Measurements from ENCODE around the gene PDK4.
"Not testable (repeated sequence)": the region's sequence is repeated elsewhere in the genome, so short reads cannot be mapped to it uniquely, and the experiment has no call there.

Gene PDK4

GRCh38 chr7:95558864-95559263, 37.5 kb downstream of the PDK4 start:
- DNase-seq: no peak

GRCh38 chr7:95556777-95557176, 39.5 kb downstream of the PDK4 start:
- no peak for DNase-seq

GRCh38 chr7:95553939-95554338, 42.4 kb downstream of the PDK4 start:
- DNase-seq: no peak

DNA sequence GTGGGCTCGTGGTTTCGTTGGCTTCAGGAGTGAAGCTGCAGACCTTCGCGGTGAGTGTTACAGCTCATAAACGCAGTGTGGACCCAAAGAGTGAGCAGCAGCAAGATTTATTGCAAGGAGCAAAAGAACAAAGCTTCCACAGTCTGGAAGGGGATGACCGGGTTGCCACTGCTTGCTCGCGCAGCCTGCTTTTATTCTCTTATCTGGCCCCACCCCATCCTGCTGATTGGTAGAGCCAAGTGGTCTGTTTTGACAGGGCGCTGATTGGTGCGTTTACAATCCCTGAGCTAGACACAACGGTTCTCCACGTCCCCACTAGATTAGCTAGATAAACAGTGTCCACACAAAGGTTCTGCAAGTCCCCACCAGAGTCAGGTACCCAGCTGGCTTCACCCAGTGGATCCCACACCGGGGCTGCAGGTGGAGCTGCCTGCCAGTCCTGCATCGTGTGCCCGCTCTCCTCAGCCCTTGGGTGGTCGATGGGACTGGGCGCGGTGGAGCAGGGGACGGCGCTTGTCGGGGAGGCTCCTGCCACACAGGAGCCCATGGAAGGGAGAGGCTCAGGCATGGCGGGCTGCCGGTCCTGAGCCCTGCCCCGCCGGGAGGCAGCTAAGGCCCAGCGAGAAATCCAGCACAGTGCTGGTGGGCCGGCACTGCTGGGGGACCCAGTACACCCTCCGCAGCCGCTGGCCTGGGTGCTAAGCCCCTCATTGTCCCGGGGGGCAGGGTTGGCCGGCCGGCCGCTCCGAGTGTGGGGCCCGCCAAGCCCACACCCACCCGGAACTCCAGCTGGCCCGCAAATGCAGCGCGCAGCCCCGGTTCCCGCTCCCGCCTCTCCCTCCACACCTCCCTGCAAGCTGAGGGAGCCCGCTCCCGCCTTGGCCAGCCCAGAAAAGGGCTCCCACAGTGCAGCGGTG, 44.0 kb downstream of the PDK4 start:
- not testable (repeated sequence) for DNase-seq

DNA sequence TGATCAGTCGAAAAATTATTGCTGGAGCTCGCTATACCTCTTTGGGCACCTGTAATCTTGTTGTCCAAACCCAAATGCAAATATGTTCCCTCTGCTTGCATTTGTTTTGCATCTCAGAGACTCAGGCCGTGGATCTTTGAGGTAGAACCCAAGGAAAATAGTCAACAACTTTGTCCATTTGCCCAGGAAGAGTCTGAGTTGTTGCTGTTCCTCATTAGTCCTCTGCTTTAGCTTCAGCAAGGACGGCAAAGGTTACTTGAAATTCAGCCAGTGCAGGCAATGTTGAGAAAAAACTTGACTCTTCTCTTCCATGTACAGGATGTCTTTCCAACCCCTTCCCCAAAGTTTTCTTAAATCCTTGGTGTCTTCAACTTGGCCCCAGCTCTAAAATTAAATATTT, 45.8 kb downstream of the PDK4 start:
- DNase-seq: no peak

- no peak for DNase-seq
Observed at GRCh38 chr7:95549818-95550529, 46.3 kb downstream of the PDK4 start.

DNA sequence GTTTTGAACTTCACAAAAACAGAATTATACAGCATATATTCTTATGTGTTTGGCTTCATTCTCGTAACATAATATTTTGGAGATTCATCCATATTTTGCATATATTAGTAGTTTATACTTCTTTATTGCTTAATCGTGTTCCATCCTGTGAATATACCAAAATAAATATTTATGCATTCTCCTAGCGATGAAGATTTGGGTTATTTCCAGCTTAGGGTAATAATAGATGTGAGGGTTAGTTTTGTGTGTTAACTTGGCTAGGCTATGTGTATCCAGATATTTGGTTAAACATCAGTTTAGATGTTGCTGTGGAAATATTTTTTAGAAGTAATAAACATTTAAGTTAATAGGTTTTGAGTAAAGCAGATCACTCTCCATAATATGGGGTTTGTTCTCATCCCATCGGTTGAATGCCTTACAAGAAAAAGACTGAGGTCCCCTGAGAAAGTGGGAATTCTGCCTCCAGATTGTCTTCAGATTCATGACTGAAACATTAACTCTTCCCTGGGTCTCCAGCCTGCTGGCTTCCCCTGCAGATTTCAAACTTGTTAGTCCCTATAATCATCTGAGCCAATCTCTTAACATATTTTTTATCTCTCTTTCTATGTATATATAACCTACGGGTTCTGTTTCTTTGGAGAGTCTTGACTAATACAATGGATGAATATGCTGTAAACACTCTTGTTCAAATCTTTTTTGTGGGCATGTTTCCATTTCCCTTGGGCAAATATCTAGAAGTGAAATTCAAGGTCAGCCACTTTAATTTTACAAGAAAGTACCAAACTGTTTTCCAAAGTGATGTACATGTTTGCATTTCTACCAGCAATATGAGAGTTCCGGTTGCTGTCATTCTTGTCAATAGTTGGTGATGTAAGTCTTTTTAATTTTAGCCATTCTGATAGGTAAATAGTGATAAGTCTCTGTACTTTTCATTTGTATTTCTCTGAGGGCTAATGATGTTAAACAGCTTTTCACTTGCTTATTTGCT, 48.7 kb downstream of the PDK4 start:
- DNase-seq: no peak

- no peak for DNase-seq
Observed at GRCh38 chr7:95546647-95547046, 49.7 kb downstream of the PDK4 start.

DNA sequence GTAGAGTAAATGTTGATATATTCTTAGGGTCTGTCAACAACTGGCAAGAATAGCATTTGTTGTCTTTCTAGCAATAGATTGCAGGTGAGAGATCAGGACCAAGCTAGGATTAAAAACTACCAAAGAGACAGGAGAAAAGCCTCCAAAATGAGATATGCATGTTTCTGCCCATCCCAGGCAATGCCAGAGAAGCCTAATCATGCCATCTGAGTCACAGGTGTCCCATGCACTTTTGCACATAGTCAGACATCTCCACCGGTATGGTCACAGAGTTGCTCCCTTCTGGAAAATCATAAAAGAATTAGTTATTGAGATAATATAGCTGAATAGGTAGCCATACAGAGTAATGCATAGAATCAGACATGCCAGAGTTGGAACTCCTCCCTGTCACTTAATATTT, 50.6 kb downstream of the PDK4 start:
- DNase-seq: no peak

- no peak for DNase-seq
Observed at GRCh38 chr7:95545007-95545615, 51.2 kb downstream of the PDK4 start.

DNA sequence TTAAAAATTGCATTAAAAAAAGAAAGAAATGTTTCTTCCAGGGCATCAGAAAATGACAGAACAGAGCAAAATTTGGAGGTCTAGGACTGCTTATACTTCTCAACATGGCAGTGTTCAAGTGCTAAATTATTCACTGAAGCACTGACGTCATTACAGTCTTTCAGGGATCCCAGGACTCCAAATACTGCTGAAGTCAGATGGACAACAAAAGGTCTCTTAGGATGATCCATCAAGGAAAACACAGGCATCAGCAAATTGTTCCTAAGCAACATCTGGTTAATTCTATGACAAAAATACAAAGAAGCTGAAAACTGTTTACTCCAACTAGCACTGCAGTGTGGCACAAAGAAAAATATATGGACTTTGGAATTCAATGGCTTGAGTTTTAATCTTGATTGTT, 52.1 kb downstream of the PDK4 start:
- DNase-seq: no peak

- no peak for DNase-seq
Observed at GRCh38 chr7:95543312-95543711, 53.0 kb downstream of the PDK4 start.

DNA sequence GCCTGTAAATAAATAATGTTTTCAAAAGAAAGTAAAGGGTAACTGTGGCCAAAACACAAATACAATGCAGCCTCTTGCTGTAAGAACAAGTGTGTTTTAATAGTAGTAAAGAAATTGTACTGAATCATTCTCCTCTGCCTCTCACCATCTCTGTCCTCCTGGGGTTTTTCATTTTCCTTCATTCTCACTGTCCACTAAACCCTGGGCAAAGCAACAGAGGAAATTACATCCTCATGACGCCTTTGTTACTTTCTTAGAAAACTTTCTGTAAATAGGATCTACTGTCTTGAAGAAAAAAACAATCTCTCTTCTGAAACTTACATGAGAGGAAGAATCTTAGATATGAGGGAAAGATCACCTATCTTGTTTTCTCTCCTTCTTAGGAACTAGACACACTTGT, 56.0 kb downstream of the PDK4 start:
- no peak for DNase-seq

DNA sequence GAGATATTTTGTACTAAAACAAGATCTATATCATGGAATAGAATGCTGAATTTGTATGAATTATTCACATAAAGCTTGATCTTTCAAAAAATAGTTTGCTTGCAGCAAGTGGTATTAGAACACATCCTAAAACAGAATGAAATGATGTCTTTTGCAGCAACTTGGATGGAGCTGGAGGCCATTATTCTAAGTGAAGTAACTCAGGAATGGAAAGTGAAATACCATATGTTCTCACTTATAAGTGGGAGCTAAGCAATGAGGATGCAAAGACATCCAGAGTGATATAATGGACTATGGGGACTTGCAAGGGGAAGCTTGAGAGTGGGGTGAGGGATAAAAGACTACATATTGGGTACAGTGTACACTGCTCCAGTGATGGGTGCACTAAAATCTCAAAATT, 56.9 kb downstream of the PDK4 start:
- no peak for DNase-seq

DNA sequence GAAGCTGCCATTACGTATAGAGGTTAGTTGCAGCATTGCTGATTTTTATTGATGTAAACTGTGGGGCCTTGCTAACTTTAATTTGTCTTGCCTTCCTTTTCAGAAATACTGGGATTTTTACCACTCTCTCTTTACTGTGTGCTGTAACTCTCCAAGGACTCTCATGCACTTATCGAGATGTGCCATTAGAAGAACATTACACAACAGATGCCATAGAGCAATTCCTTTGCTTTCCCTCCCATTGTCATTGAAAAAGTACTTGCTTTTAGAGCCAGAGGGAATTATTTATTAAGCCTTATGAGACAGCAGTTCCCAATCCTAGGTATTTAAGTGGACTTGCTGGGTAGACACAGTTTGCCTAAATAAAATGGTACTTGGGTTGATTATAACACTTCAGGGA, 58.8 kb downstream of the PDK4 start:
- no peak for DNase-seq

GRCh38 chr7:95536656-95537311, 59.5 kb downstream of the PDK4 start:
- DNase-seq: no peak

DNA sequence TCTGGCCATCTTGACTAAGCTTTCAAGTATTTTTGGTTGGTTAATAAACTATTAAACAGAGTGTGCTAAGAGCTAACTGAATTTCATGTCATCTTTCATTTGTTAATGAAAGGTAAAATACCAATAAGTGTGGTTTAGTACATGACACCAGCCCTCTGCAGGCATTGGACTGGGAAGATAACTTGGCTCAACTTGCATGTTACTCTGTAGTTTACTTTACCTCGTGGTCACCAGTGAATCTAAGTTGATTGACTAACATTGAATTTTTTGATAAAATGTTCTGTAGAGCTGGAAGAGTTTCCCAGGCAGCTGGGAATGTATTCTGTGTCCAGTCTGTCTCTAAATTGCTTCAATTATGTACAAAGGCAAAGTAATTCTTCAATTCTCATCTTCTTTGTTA, 60.7 kb downstream of the PDK4 start:
- no peak for DNase-seq

GRCh38 chr7:95534796-95535195, 61.5 kb downstream of the PDK4 start:
- DNase-seq: no peak

Data from CD4-positive, alpha-beta T cell treated with Interleukin-17A for 1 hour (primary cell).